DMS53 treated with DMSO at 0.1 percent for 48 hours (cell line): Measurements from ENCODE around the gene LSAMP.

Experiments
- DNase-seq: peaks from one replicate; lab custom pipeline; 2025; ENCODE audit not compliant: unreplicated experiment; lab: John Stamatoyannopoulos, UW

The LSAMP gene

DNA sequence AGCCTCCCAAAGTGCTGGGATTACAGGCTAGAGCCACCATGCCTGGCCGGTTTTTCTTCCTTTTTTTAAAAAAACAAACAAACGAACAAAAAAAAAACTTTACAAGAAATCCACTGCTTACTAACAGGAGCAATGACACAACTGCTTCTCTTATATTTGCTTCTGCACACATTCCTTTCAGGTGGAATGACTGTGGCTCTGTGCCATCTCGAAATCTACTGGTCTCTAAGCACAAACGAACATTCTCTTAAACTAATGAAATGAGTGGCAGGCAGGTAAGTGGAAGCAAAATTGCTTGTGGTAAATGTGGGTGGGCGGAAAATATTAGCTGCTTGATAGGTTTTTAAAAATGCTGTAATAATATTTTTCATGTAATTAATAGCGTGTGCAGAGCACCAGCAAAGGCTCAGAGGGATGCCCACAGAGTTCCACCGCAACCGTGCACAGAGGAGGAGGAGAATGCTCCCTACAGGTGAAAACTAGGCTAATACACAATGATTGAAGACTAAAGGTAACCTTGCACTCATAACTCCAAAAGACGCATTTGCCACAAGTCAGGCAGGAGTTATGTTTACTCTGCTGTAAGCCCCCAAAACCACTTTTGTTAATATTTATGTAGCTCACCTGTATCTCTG, 77.4 kb downstream of the LSAMP start:
- no peak for DNase-seq

GRCh38 chr3:116356056-116356455, 89.2 kb downstream of the LSAMP start:
- no peak for DNase-seq

DNA sequence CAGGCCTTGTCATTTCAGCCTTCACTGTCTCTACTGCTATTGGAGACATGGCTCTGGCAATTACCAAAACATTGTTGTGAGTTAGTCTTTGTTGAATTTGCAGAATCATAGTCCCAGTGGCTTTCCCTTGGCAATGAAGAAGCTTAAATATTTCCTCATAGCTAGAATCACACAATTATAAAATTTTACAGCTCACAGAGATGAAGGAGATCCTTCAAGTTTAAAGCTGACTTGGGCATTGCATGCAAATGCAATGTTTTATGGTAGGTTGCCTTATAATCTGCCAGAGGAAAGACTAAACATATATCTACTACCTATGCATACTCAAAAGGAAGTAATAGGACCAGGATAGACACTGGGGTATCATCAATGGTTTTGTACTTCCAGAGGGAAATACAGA, 90.9 kb downstream of the LSAMP start:
- no peak for DNase-seq

- no peak for DNase-seq
Observed at GRCh38 chr3:116350119-116350733, 95.1 kb downstream of the LSAMP start.

- no peak for DNase-seq
Observed at GRCh38 chr3:116348216-116348615, 97.1 kb downstream of the LSAMP start.

GRCh38 chr3:116342499-116342898, 102.8 kb downstream of the LSAMP start:
- DNase-seq, result no peak

- DNase-seq, result no peak
Observed at GRCh38 chr3:116341899-116342298, 103.4 kb downstream of the LSAMP start.

- no peak for DNase-seq
Observed at GRCh38 chr3:116341381-116341780, 103.9 kb downstream of the LSAMP start.

DNA sequence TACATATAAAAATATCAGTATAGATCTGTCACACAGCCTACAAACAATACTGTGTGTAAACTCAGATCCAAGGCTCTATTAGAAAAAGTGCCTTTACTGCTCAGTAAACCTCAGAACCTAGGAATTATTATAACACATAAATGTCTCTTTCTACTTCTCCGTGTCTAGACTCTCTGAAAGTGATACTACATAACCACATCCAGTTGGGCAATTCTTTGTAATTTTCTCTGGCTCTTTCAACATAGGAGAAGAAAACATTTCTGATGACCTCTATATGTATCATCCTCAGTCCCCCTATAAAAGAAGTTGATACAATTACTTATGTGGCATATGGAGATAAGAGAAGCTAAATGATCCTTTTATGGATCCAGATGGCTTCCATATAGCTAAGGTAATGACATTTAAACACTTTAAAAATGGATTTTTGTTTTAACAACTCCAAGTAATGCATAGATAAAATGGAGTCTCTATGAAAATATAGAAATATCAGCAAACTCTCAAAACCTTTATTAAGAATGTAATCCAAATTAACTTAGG, 104.5 kb downstream of the LSAMP start:
- DNase-seq, result no peak

GRCh38 chr3:116339441-116340028, 105.8 kb downstream of the LSAMP start:
- DNase-seq, result no peak

DNA sequence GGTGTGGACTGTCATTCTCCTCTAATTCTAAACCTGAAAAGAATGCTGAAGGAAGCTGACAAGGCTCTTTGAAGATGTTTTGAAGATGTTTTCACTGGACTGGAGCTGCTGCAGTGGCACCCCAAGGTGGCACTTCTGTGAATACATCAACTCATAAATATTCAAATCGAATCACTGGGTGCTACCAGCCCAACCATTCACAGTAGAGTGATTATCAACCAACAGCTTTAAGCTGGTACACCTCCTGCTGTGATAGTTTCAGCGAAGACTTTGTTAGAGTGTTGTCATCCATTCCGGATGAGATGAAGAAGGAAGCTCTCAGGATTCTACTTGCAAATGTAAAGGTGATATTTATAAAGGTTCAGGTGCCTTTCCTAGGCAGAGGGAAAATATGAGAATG, 106.6 kb downstream of the LSAMP start:
- no peak for DNase-seq

- DNase-seq, result no peak
Observed at GRCh38 chr3:116337229-116337628, 108.1 kb downstream of the LSAMP start.

GRCh38 chr3:116331380-116331779, 113.9 kb downstream of the LSAMP start:
- DNase-seq, result no peak

- DNase-seq, result no peak
Observed at GRCh38 chr3:116322750-116323375, 122.4 kb downstream of the LSAMP start.

DNA sequence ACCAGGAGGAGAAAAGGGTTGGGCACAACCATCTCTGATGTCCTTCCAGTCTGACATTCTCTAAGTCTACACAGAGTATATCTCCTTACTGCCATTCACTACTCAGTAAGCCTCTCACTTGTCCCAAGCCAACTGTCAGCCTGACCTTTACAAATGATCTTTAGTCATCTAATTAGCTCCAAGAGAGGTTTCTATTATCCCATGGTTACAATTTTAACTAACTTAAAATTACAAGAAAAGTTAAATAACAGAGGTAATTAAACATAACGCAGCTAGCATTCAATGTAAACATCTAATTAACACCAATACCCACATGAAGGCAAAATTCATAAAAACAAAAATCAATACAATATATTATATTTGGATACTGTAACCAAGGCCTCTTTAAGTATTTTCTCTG, 126.9 kb downstream of the LSAMP start:
- DNase-seq, result no peak

GRCh38 chr3:116316771-116317170, 128.5 kb downstream of the LSAMP start:
- no peak for DNase-seq

DNA sequence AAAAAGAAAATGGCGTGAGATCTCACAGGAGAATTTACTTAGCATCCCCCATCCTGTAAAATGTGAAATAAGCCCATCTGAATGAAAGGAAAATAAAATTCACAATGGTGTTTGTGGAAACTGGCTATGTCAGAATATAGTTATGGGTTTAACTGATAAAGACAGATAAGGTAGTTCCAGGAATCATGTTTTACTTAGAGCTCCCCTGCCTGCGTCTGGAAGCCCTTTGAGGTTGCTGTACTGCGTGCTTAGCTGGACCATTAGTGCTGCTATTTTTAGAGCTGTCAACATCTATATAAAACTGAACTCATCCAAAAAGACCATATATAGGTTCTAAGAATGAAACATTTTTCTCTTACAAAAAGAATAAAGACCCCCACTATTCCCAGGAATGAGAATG, 130.8 kb downstream of the LSAMP start:
- no peak for DNase-seq

DNA sequence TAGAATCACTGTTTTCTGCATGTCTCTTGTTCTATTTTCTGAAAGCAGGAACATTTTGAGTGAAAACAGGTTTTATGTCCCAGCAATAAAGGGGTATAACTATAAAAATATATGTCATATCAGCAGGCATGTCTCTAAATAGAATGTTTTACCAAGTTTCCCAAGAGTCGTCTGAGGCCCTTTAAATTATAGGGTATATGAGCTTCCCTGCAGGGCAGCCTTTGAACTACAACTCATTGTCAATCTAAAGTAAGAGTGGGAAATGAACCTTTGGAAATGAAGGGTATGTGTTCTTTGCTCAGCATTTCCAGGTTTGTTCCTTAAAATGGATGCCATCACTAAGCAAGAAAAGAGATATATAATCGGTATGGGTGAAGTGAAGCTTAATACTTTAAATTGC, 138.6 kb downstream of the LSAMP start:
- DNase-seq, result no peak

DNA sequence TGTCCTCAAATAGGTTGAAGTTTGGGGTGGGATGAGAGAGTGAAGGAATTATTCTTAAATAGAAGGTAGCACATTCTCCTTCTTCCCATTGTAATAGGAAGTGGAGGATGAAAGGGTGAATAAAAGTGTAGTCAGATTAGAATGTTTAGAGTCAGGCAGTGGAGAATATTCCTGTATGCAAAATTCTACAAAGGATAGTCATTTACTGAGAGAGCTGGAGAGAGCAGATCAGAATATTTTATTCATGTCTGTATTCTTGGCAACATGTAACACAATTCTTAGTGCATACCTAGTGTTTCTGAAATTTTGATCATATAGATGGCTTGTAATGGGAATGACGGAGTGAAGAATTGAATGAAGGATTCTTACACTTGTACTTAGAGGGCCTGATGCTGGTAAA, 139.1 kb downstream of the LSAMP start:
- no peak for DNase-seq

DNA sequence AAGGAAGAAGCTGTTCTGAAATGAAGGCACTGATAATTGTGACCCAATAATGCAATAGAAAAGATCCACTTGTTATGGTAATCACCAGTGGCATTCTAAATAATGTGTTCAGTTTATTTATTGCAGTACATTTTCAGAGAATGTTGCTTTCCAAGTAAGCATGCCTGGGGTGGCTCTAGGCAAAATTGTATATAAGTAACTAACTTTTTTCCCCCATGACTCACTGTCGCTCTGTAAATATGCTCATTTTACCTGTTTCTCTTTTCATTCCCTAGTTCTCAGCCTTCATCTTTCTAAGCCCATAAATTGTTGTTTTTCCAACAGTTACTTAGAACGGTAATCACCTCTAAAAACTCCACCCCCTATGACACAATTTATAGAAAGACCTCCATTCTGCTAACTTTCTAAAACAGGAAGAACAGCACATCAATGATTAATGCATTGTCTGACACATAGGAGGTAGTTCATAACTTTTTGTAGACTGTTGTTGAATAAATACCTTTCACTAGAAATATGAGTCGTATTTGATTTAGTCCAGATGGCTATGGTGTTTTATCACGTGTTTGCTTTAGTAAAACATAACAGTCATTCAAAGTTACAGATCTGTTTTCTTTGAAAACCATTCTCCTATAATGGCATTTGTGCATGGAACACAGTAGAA, 143.1 kb downstream of the LSAMP start:
- DNase-seq, result no peak

- no peak for DNase-seq
Observed at GRCh38 chr3:116301422-116301821, 143.9 kb downstream of the LSAMP start.
